Measurements from ENCODE around the gene CST7. TPM values are rescaled to one million over a fixed set of nuclear protein-coding genes. Genes with fewer than 3 reads are reported as not detected.

The CST7 gene
- total RNA-seq, 1 donor from 2014 or later: not detected

- no peak for DNase-seq (ENCODE audit: low read depth)
- H3K4me3 ChIP-seq (ENCODE audit: low read depth, low read length): no peak overlapping the region
- no peak for TF ChIP-seq CTCF (conservative IDR thresholded peaks at IDR 0.05; ENCODE audit: low read depth, low read length)
Observed at GRCh38 chr20:24911461-24911860, 37.6 kb upstream of the CST7 start.

- no peak for TF ChIP-seq CTCF (conservative IDR thresholded peaks at IDR 0.05; ENCODE audit: low read depth, low read length)
- no peak overlapping the region for H3K4me3 ChIP-seq (ENCODE audit: low read depth, low read length)
- no peak for DNase-seq (ENCODE audit: low read depth)
Observed at GRCh38 chr20:24912397-24913075, 36.5 kb upstream of the CST7 start.

GRCh38 chr20:24913076-24913628, 35.9 kb upstream of the CST7 start:
- no peak for DNase-seq (ENCODE audit: low read depth)
- TF ChIP-seq CTCF (conservative IDR thresholded peaks at IDR 0.05; ENCODE audit: low read depth, low read length): no peak
- H3K4me3 ChIP-seq (ENCODE audit: low read depth, low read length): no peak overlapping the region

- DNase-seq (ENCODE audit: low read depth): no peak
- H3K4me3 ChIP-seq (ENCODE audit: low read depth, low read length): no peak overlapping the region
- no peak for TF ChIP-seq CTCF (conservative IDR thresholded peaks at IDR 0.05; ENCODE audit: low read depth, low read length)
Observed at GRCh38 chr20:24914388-24915241, 34.5 kb upstream of the CST7 start.

GRCh38 chr20:24915440-24915839, 33.6 kb upstream of the CST7 start:
- H3K4me3 ChIP-seq (ENCODE audit: low read depth, low read length): no peak overlapping the region
- no peak for TF ChIP-seq CTCF (conservative IDR thresholded peaks at IDR 0.05; ENCODE audit: low read depth, low read length)
- DNase-seq (ENCODE audit: low read depth): no peak

GRCh38 chr20:24915892-24916291, 33.2 kb upstream of the CST7 start:
- TF ChIP-seq CTCF (conservative IDR thresholded peaks at IDR 0.05; ENCODE audit: low read depth, low read length): no peak
- H3K4me3 ChIP-seq (ENCODE audit: low read depth, low read length): no peak overlapping the region
- DNase-seq (ENCODE audit: low read depth): no peak
